ENCODE data around the gene LRRC72. TPM values are rescaled to one million over a fixed set of nuclear protein-coding genes. Genes with fewer than 3 reads are reported as not detected.

The LRRC72 gene
- total and polyA plus RNA-seq, 10 of the 15 experiments (the other 5 are each of a cell fraction or from before 2014, with no cell fraction given) = not detected

DNA sequence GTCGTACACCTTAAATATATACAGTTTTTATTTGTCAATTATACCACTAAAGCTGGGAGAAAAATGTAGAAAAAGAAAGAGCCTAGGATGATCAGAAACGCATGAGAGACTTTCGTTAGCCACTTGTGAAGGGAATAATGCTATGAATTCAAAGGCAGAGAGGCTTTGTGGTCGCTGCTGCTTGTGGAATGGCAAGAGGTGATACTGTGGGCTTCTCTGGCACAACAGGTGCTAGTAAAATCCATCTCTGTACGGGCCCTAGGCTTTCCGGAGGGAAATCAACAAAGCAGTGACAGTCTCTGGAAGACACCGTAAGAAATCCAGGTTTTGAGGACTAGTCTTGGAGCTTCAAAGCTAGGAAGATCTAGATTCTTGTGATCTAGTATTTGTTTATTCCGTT lies 52.6 kb downstream of the LRRC72 start:
- Histone ChIP-seq H2AFZ (ENCODE audit: control insufficient read depth, low read depth, low read length) (no peak overlapping the region), H3K4me1 (ENCODE audit: control insufficient read depth, insufficient read depth, low read length) (no peaks in the 10 kb centered on the region), H3K79me2 (ENCODE audit: control insufficient read depth, insufficient read depth, low read length) (no peaks in the 10 kb centered on the region), H3K4me3 (no peak overlapping the region), H3K27me3 (replicated peaks in 1 of 2; ENCODE audit: control insufficient read depth in 2 of 2, insufficient read depth in 2 of 2, low read length in 1 of 2) (0 out of 4 replicates have a peak, but pooled peaks cover 0 to 5% of the 10 kb centered on the region in 2 experiments), H3K9ac (ENCODE audit: control insufficient read depth, insufficient read depth, low read length) (no peak overlapping the region), H3K27ac (ENCODE audit: control insufficient read depth, insufficient read depth) (no peak overlapping the region), H3K36me3 (ENCODE audit: control insufficient read depth in 2 of 2, insufficient read depth in 2 of 2, low read length in 1 of 2) (no peaks in the 10 kb centered on the region), H3K9me3 (replicated peaks; ENCODE audit: control insufficient read depth, insufficient read depth, low read length) (no peaks in the 10 kb centered on the region), H4K20me1 (ENCODE audit: control insufficient read depth, insufficient read depth) (no peaks in the 10 kb centered on the region), H3K4me2 (ENCODE audit: control insufficient read depth, insufficient read depth) (no peak overlapping the region)
- POLR2A ChIA-PET = no interaction called here
- no peak for FAIRE-seq
- DNase-seq (ENCODE audit: low read depth, low spot score) = no peak
- CTCF ChIA-PET = interaction anchor here (1.2 kb wide), 1 partner anchor 9 kb away, joined by 3 read pairs; no protein-coding TSS in a partner anchor
- in situ Hi-C loops (cut with MboI) (no loop called here), intact Hi-C loops (cut with micrococcal nuclease; ENCODE audit: unreplicated experiment) (no loop called here)
- BruUV-seq (replicated peaks) = no TSS peak
- ATAC-seq = no peak
- RAD21 ChIA-PET (ENCODE audit: unreplicated experiment) = no interaction called here
- 35% methylated on average over 8 of the region's 8 CpGs for WGBS (ENCODE audit: insufficient coverage, insufficient replicate concordance, low lambda C conversion rate, missing lambda C conversion rate)
- TF ChIP-seq ZNF384 (IDR thresholded peaks at IDR 0.05; ENCODE audit: borderline replicate concordance, low read depth, low read length) (no peak), DPF2 (IDR thresholded peaks at IDR 0.05) (no peak), TCF12 (IDR thresholded peaks at IDR 0.05; ENCODE audit: low read depth, low read length) (no peak), TCF7 (IDR thresholded peaks at IDR 0.05; ENCODE audit: borderline replicate concordance) (no peak), SUPT20H (IDR thresholded peaks at IDR 0.05; ENCODE audit: borderline replicate concordance, control insufficient read depth, low read depth, low read length) (no peak), HDGF (IDR thresholded peaks at IDR 0.05) (no peak), WRNIP1 (IDR thresholded peaks at IDR 0.05; ENCODE audit: borderline replicate concordance, low read depth, low read length) (no peak), MYC (IDR thresholded peaks at IDR 0.05; ENCODE audit: insufficient read depth, insufficient read length, insufficient replicate concordance, low read length, severe bottlenecking) (no peak), RUNX3 (IDR thresholded peaks at IDR 0.05; ENCODE audit: low read length) (no peak)
- TF ChIP-seq, protein P1, sequence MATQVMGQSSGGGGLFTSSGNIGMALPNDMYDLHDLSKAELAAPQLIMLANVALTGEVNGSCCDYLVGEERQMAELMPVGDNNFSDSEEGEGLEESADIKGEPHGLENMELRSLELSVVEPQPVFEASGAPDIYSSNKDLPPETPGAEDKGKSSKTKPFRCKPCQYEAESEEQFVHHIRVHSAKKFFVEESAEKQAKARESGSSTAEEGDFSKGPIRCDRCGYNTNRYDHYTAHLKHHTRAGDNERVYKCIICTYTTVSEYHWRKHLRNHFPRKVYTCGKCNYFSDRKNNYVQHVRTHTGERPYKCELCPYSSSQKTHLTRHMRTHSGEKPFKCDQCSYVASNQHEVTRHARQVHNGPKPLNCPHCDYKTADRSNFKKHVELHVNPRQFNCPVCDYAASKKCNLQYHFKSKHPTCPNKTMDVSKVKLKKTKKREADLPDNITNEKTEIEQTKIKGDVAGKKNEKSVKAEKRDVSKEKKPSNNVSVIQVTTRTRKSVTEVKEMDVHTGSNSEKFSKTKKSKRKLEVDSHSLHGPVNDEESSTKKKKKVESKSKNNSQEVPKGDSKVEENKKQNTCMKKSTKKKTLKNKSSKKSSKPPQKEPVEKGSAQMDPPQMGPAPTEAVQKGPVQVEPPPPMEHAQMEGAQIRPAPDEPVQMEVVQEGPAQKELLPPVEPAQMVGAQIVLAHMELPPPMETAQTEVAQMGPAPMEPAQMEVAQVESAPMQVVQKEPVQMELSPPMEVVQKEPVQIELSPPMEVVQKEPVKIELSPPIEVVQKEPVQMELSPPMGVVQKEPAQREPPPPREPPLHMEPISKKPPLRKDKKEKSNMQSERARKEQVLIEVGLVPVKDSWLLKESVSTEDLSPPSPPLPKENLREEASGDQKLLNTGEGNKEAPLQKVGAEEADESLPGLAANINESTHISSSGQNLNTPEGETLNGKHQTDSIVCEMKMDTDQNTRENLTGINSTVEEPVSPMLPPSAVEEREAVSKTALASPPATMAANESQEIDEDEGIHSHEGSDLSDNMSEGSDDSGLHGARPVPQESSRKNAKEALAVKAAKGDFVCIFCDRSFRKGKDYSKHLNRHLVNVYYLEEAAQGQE (IDR thresholded peaks at IDR 0.05; ENCODE audit: low read depth, low read length) = no peak
- SMC1A ChIA-PET (ENCODE audit: uncharacterized antibody, unreplicated experiment) = no interaction called here
